Stimulated activated CD8-positive, alpha-beta memory T cell treated with anti-CD3 and anti-CD28 coated beads, Interleukin-7, amount 100 ng/mL, for 4 hours (primary cell): ENCODE results near the gene IRGQ.
"Not testable (repeated sequence)": the region's sequence is repeated elsewhere in the genome, so short reads cannot be mapped to it uniquely, and the experiment has no call there.

Experiments
- DNase-seq, 2 donors: peaks; one replicate each; pipeline ENCODE4 v3.0.0-alpha.2; 2020; ENCODE audit warnings: low read depth in 2 of 2

The IRGQ gene

GRCh38 chr19:43597876-43598275 is 1.9 kb upstream of the IRGQ start:
- no peak for DNase-seq

- no peak for DNase-seq
These were observed 1.0 kb upstream of the IRGQ start for GRCh38 chr19:43596842-43597461.

- DNase-seq, result no peak
These were observed 332 bp downstream of the IRGQ start for GRCh38 chr19:43595605-43595998.

GRCh38 chr19:43594710-43595604 is 977 bp downstream of the IRGQ start:
- DNase-seq, result peak; percentile 40 to 58

GRCh38 chr19:43594081-43594697 is 1.7 kb downstream of the IRGQ start:
- no peak for DNase-seq

GRCh38 chr19:43592800-43593350 is 3.1 kb downstream of the IRGQ start:
- DNase-seq, result no peak

- no peak for DNase-seq
These were observed 3.8 kb downstream of the IRGQ start for GRCh38 chr19:43591904-43592772.

- no peak for DNase-seq
These were observed 6.3 kb downstream of the IRGQ start for GRCh38 chr19:43589678-43590077.

GRCh38 chr19:43589277-43589676 is 6.7 kb downstream of the IRGQ start:
- DNase-seq, result no peak

- not testable (repeated sequence) for DNase-seq
These were observed 8.9 kb downstream of the IRGQ start for GRCh38 chr19:43587029-43587428.

- DNase-seq, result no peak
These were observed 9.6 kb downstream of the IRGQ start for GRCh38 chr19:43586346-43586745.

GRCh38 chr19:43584484-43584883 is 11.4 kb downstream of the IRGQ start:
- DNase-seq, result no peak

GRCh38 chr19:43582495-43582894 is 13.4 kb downstream of the IRGQ start:
- DNase-seq, result no peak

GRCh38 chr19:43581467-43581866 is 14.5 kb downstream of the IRGQ start:
- DNase-seq, result no peak

- no peak for DNase-seq
These were observed 17.1 kb downstream of the IRGQ start for GRCh38 chr19:43578787-43579186.

GRCh38 chr19:43575955-43576878 is 19.7 kb downstream of the IRGQ start:
- DNase-seq, result no peak

GRCh38 chr19:43575156-43575950 is 20.6 kb downstream of the IRGQ start, which contains the start of the genes PINLYP and XRCC1:
TSS of gene PINLYP (plus strand) at chr19:43575801. CDS start at chr19:43577192, 1,391 bp downstream.
TSS of gene XRCC1 (minus strand) at chr19:43575527. CDS start at chr19:43575458, 69 bp downstream.
- DNase-seq, result peak; percentile 91 to 94

GRCh38 chr19:43574424-43575155 is 21.3 kb downstream of the IRGQ start:
- no peak for DNase-seq

GRCh38 chr19:43572171-43572588 is 23.8 kb downstream of the IRGQ start:
- DNase-seq, result no peak
